IMR-90 (cell line): Measurements from ENCODE around the gene PRR29. TPM values are rescaled to one million over a fixed set of nuclear protein-coding genes. Genes with fewer than 3 reads are reported as not detected.

Experiments
- ATAC-seq: fragments of 200-7000 bp; cut with Tn5 transposase; 2 replicates; pipeline ENCODE4 v1.9.1; 2020; ENCODE audit warnings: low read depth, mild to moderate bottlenecking, moderate library complexity
- BruUV-seq: library from RNA; stranded (reverse); fragments of 400-500 nt; replicated peaks from 2 replicates; lab custom pipeline; 2021; lab: Mats Ljungman, UMichigan
- CTCF ChIA-PET: fragments of 300-600 bp; formaldehyde crosslinking; extraction: SDS; loops from one replicate; lab custom pipeline; 2021; ENCODE audit warnings: antibody characterized with exemption; lab: Yijun Ruan, JAX
- POLR2A ChIA-PET: fragments of 300-600 bp; sonication (Branson Sonifier 250); formaldehyde crosslinking; loops from one replicate; lab custom pipeline; 2022; ENCODE audit warnings: antibody characterized with exemption; ENCODE audit not compliant: unreplicated experiment; lab: Charles Lee
- DNase-seq: peaks from one replicate; pipeline ENCODE4 v3.0.0; 2013
- H2AFZ ChIP-seq: replicated peaks from 2 replicates; pipeline ENCODE3; 2013; ENCODE audit warnings: low read length, mild to moderate bottlenecking; ENCODE audit not compliant: poor library complexity
- H2AK5ac ChIP-seq: 2 replicates; pipeline ENCODE4 v1.6.1; 2013; ENCODE audit warnings: low read depth, low read length, inconsistent platforms
- H2AK9ac ChIP-seq: replicated peaks from 2 replicates; pipeline ENCODE3; 2013; ENCODE audit warnings: mild to moderate bottlenecking, low read depth, low read length, moderate library complexity; ENCODE audit not compliant: poor library complexity
- H2BK120ac ChIP-seq: 2 replicates; pipeline ENCODE4 v1.6.1; 2013; ENCODE audit warnings: low read depth, low read length, inconsistent platforms
- H2BK15ac ChIP-seq: 3 replicates; pipeline ENCODE4 v1.6.1; 2013; ENCODE audit warnings: low read depth, low read length, inconsistent platforms
- H2BK20ac ChIP-seq: 2 replicates; pipeline ENCODE4 v1.6.1; 2013; ENCODE audit warnings: low read depth, mild to moderate bottlenecking, inconsistent platforms, low read length, moderate library complexity
- H2BK5ac ChIP-seq: 2 replicates; pipeline ENCODE4 v1.6.1; 2013; ENCODE audit warnings: mild to moderate bottlenecking, low read depth, low read length, inconsistent platforms; ENCODE audit not compliant: poor library complexity, severe bottlenecking
- H3K14ac ChIP-seq: replicated peaks from 2 replicates; pipeline ENCODE4 v1.6.1; 2013; ENCODE audit warnings: low read depth, low read length, inconsistent platforms
- H3K18ac ChIP-seq: 2 replicates; pipeline ENCODE4 v1.6.1; 2013; ENCODE audit warnings: low read depth, low read length, control low read depth
- H3K23ac ChIP-seq: 2 replicates; pipeline ENCODE4 v1.6.1; 2013; ENCODE audit warnings: low read depth, low read length, inconsistent platforms
- H3K27ac ChIP-seq: 2 replicates; pipeline ENCODE4 v1.5.1; 2013; ENCODE audit warnings: mild to moderate bottlenecking, control low read depth, low read length; ENCODE audit not compliant: insufficient read depth
- H3K27me3 ChIP-seq: 2 replicates; pipeline ENCODE4 v1.6.1; 2013; ENCODE audit warnings: low read length; ENCODE audit not compliant: control insufficient read depth, insufficient read depth
- H3K36me3 ChIP-seq: 2 replicates; pipeline ENCODE4 v1.6.1; 2013; ENCODE audit warnings: low read length, mixed read lengths; ENCODE audit not compliant: control insufficient read depth, insufficient read depth
- H3K4ac ChIP-seq: 2 replicates; pipeline ENCODE4 v1.6.1; 2013; ENCODE audit warnings: low read depth, low read length, inconsistent platforms
- H3K4me1 ChIP-seq: 2 replicates; pipeline ENCODE4 v1.6.1; 2013; ENCODE audit warnings: low read length, mixed read lengths; ENCODE audit not compliant: control insufficient read depth, insufficient read depth
- H3K4me2 ChIP-seq: 2 replicates; pipeline ENCODE4 v1.6.1; 2013; ENCODE audit warnings: low read depth, mild to moderate bottlenecking, control low read depth, low read length, moderate library complexity
- H3K4me3 ChIP-seq: 2 replicates; pipeline ENCODE4 v1.5.1; 2013; ENCODE audit warnings: low read depth, mild to moderate bottlenecking, control low read depth, low read length, moderate library complexity; ENCODE audit not compliant: insufficient read depth
- H3K56ac ChIP-seq: 2 replicates; pipeline ENCODE4 v1.6.1; 2013; ENCODE audit warnings: low read length, inconsistent platforms; ENCODE audit not compliant: insufficient read depth; ENCODE audit errors: extremely low read depth
- H3K79me1 ChIP-seq, 2 experiments: 2 replicates each; pipeline ENCODE4 v1.6.1; 2013; ENCODE audit warnings: low read length in 2 of 2, inconsistent platforms in 1 of 2, low read depth in 1 of 2
- H3K9ac ChIP-seq: 2 replicates; pipeline ENCODE4 v1.6.1; 2013; ENCODE audit warnings: low read depth, low read length, control low read depth
- H3K9me1 ChIP-seq: 2 replicates; pipeline ENCODE4 v1.6.1; 2013; ENCODE audit warnings: low read length, inconsistent platforms; ENCODE audit not compliant: insufficient read depth
- H3K9me3 ChIP-seq: 2 replicates; pipeline ENCODE4 v1.6.1; 2013; ENCODE audit warnings: low read length; ENCODE audit not compliant: control insufficient read depth, insufficient read depth
- H4K20me1 ChIP-seq: 2 replicates; pipeline ENCODE4 v1.6.1; 2013; ENCODE audit warnings: low read length, inconsistent platforms; ENCODE audit not compliant: insufficient read depth
- H4K5ac ChIP-seq: 2 replicates; pipeline ENCODE4 v1.6.1; 2013; ENCODE audit warnings: mild to moderate bottlenecking, low read depth, low read length, control low read depth
- H4K8ac ChIP-seq, 2 experiments: 2 replicates each; pipeline ENCODE4 v1.6.1; 2013; ENCODE audit warnings: low read depth in 2 of 2, low read length in 2 of 2, control low read depth in 1 of 2, inconsistent platforms in 1 of 2
- H4K91ac ChIP-seq: 2 replicates; pipeline ENCODE4 v1.6.1; 2013; ENCODE audit warnings: low read depth, low read length, inconsistent platforms; ENCODE audit not compliant: insufficient read depth
- BHLHE40 ChIP-seq: fragments of 150-350 bp; IDR thresholded peaks from 2 replicates; pipeline ENCODE4 v1.6.1; 2016; ENCODE audit warnings: mild to moderate bottlenecking, low read depth, low read length
- CEBPB ChIP-seq: IDR thresholded peaks from 2 replicates; pipeline ENCODE4 v1.6.1; 2012; ENCODE audit warnings: low read depth, low read length, improper control_type of control experiment
- FOS ChIP-seq: fragments of 150-350 bp; IDR thresholded peaks from 2 replicates; pipeline ENCODE4 v1.6.1; 2016; ENCODE audit warnings: low read depth, low read length
- MAZ ChIP-seq: IDR thresholded peaks from 2 replicates; pipeline ENCODE4 v1.6.1; 2012; ENCODE audit warnings: low read depth, mild to moderate bottlenecking, low read length, improper control_type of control experiment, moderate library complexity, borderline replicate concordance
- RAD21 ChIP-seq: IDR thresholded peaks from 2 replicates; pipeline ENCODE4 v1.6.1; 2012; ENCODE audit warnings: low read length, improper control_type of control experiment
- RCOR1 ChIP-seq: IDR thresholded peaks from 2 replicates; pipeline ENCODE4 v1.6.1; 2012; ENCODE audit warnings: mild to moderate bottlenecking, low read length, improper control_type of control experiment; ENCODE audit not compliant: insufficient replicate concordance
- SMC3 ChIP-seq: fragments of 150-350 bp; IDR thresholded peaks from 2 replicates; pipeline ENCODE4 v1.6.1; 2016; ENCODE audit warnings: low read depth, mild to moderate bottlenecking, antibody characterized with exemption, low read length, moderate library complexity
- WGBS, 2 experiments: methylation state at CpG; one replicate each; pipeline versions ENCODE4 v1.1.5 to v1.1.7; 2013; ENCODE audit warnings: missing lambda C conversion rate in 2 of 2; ENCODE audit not compliant: insufficient read length in 1 of 2; ENCODE audit errors: extremely low coverage in 2 of 2; 5-methylcytosine and 5-hydroxymethylcytosine counted together
- dilution Hi-C: fragments of 300-500 bp; cut with HindIII; formaldehyde crosslinking; loops from one replicate; pipeline ENCODE4 v1.14.3; 2018; ENCODE audit warnings: low sequenced_read_pairs; ENCODE audit not compliant: unreplicated experiment
- in situ Hi-C: fragments of 300-500 bp; cut with MboI; formaldehyde crosslinking; loops from 3 replicates; pipeline ENCODE4 v1.14.3; 2019; ENCODE audit warnings: low sequenced_read_pairs, inconsistent platforms, mixed read lengths
- intact Hi-C: fragments of 100-400 bp; cut with micrococcal nuclease; formaldehyde crosslinking; loops from 2 replicates; pipeline ENCODE4 v1.10.0; 2022
- polyA plus RNA-seq, 3 experiments: library from polyadenylated mRNA; depleted of rRNA; stranded (reverse); fragments of >200 nt; gene quantifications; 2 replicates each; pipeline ENCODE4 v1.2.3, GENCODE V29; 2012; ENCODE audit warnings: low replicate concordance in 1 of 3
- total RNA-seq: library from RNA; depleted of rRNA; stranded (reverse); fragments of >200 nt; gene quantifications from 2 replicates; pipeline ENCODE4 v1.2.3, GENCODE V29; 2012

The PRR29 gene
- total and polyA plus RNA-seq, 2 of the 4 experiments (the other 2 are of a cell fraction): under 0.01 to 0.17 TPM

GRCh38 chr17:63993368-63993985 is 4.7 kb upstream of the PRR29 start:
- Histone ChIP-seq H3K56ac (no peak overlapping the region), H2BK20ac (no peak overlapping the region), H3K9me3 (no peaks in the 10 kb centered on the region), H3K23ac (no peak overlapping the region), H3K14ac (no peak overlapping the region), H3K27ac (no peak overlapping the region), H3K36me3 (no peaks in the 10 kb centered on the region), H4K91ac (no peak overlapping the region), H3K18ac (no peak overlapping the region), H3K9me1 (0 out of 2 replicates have a peak, but pooled peaks cover 4% of the 10 kb centered on the region), H3K4me3 (no peak overlapping the region), H2BK120ac (no peak overlapping the region), H4K8ac (no peak overlapping the region), H2AK9ac (no peak overlapping the region), H4K20me1 (no peaks in the 10 kb centered on the region), H3K4me1 (peaks cover 2% of the 10 kb centered on the region; the same call in 1 of the 2 replicates), H2BK5ac (no peak overlapping the region), H3K27me3 (peaks cover 71% of the 10 kb centered on the region), H3K4me2 (no peak overlapping the region), H2AFZ (no peak overlapping the region), H2AK5ac (no peak overlapping the region), H3K9ac (no peak overlapping the region), H4K5ac (no peak overlapping the region), H2BK15ac (no peak overlapping the region), H3K79me1 (no peaks in the 10 kb centered on the region), H3K4ac (no peak overlapping the region)
- dilution Hi-C loops: no loop called here
- ChIA-PET CTCF (interaction anchor here (0.6 to 0.9 kb wide), 2 partner anchors 34 to 47 kb away, joined by 4 read pairs; no protein-coding TSS in a partner anchor), POLR2A (no interaction called here)
- TF ChIP-seq RAD21 (no peak), RCOR1 (no peak), FOS (no peak), MAZ (no peak), BHLHE40 (no peak), CEBPB (no peak), SMC3 (no peak)
- no TSS peak for BruUV-seq
- WGBS, 2 experiments: 62% methylated on average over 2 of the region's 3 CpGs; no CpG with 5 or more reads in 1 of the 2 experiments
- intact Hi-C loops: no loop called here
- DNase-seq (no peak), ATAC-seq (no peak)
- in situ Hi-C loops: no loop called here
